Erythroblast (primary cell): ENCODE results near the gene SLC6A11.

Source experiments
- GATA1 ChIP-seq: IDR thresholded peaks from 2 replicates; pipeline ENCODE4 v1.6.1; 2011; ENCODE audit warnings: low read depth, mild to moderate bottlenecking, control low read depth, low read length, moderate library complexity
- POLR2A ChIP-seq: IDR thresholded peaks from 2 replicates; pipeline ENCODE4 v1.6.1; 2011; ENCODE audit warnings: mild to moderate bottlenecking, low read length

DNA sequence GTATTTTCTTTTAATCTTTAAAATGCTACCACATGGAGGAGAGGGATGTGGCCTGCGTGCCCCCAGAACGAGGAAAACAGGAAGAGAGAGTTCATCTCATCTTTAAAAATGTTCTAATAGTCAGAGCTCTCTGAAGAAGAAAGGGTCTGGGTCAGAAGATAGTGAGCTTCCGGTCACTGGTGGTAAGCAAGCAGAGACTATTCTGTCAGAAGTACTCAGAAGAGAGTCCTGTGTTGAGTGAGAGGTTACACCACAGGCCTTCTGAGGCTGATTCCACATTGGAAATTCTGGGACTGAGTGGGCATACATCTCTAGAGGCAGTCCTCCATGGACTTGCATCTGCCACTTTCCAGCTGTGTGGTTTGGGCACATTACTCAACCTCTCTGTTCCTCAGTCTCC lies 94.3 kb downstream of the SLC6A11 start:
- no peak for TF ChIP-seq POLR2A
- no peak for TF ChIP-seq GATA1
